HepG2 (cell line): ENCODE results near the gene C1QTNF1. TPM values are rescaled to one million over a fixed set of nuclear protein-coding genes. Genes with fewer than 3 reads are reported as not detected.
A peak's percentile ranks its signal among the peaks of the same experiment; 100 is the strongest.

Source experiments
- ATAC-seq: fragments of 200-7000 bp; cut with Tn5 transposase; 3 replicates; pipeline ENCODE4 v1.9.1; 2020; ENCODE audit warnings: mild to moderate bottlenecking, moderate library complexity
- BruUV-seq: library from RNA; stranded (reverse); fragments of 400-500 nt; replicated peaks from 2 replicates; lab custom pipeline; 2021; lab: Mats Ljungman, UMichigan
- CTCF ChIA-PET: fragments of 300-600 bp; formaldehyde crosslinking; extraction: SDS; loops from one replicate; lab custom pipeline; 2021; ENCODE audit warnings: low total read pairs, inconsistent platforms, low intra/inter-chr PET ratio; lab: Yijun Ruan, JAX
- POLR2A ChIA-PET: fragments of 350-600 bp; sonication (Branson Sonifier 250); formaldehyde crosslinking; loops from one replicate; lab custom pipeline; 2020; ENCODE audit warnings: antibody characterized with exemption, inconsistent platforms; lab: Yijun Ruan, JAX
- DNase-seq: peaks from one replicate; pipeline ENCODE4 v3.0.0-alpha.2; 2015; ENCODE audit warnings: low spot score
- FAIRE-seq: peaks from 3 replicates; lab custom pipeline; 2011; peaks lifted over from hg19 to GRCh38; lab: Jason Lieb, UNC
- H2AFZ ChIP-seq: one replicate; pipeline ENCODE4 v1.6.1; 2011; ENCODE audit warnings: low read length, inconsistent platforms
- H3K27ac ChIP-seq: fragments of 300-600 bp; 3 replicates; pipeline ENCODE4 v1.8.0; 2011; ENCODE audit warnings: mixed run types, mild to moderate bottlenecking, mixed read lengths, low read length, inconsistent platforms; ENCODE audit not compliant: insufficient read depth; ENCODE audit errors: extremely low read length
- H3K27me3 ChIP-seq, 2 experiments: fragments of 200-600 bp in 1 of 2; 2 replicates in 1 of 2; 3 replicates in 1 of 2; pipeline versions ENCODE4 v1.6.0 to v1.8.0; 2011; ENCODE audit warnings: low read length in 2 of 2, mild to moderate bottlenecking in 2 of 2, moderate library complexity in 2 of 2, inconsistent platforms in 1 of 2; ENCODE audit not compliant: insufficient read depth in 2 of 2, control insufficient read depth in 1 of 2
- H3K36me3 ChIP-seq, 2 experiments: fragments of 200-600 bp in 1 of 2; replicated peaks in 1 of 2; 2 replicates in 1 of 2; 3 replicates in 1 of 2; pipeline versions ENCODE4 v1.5.1 to v1.8.0; 2011; ENCODE audit warnings: low read length in 2 of 2, inconsistent platforms in 1 of 2; ENCODE audit not compliant: insufficient read depth in 2 of 2, control insufficient read depth in 1 of 2
- H3K4me1 ChIP-seq: 2 replicates; pipeline ENCODE4 v1.5.1; 2012; ENCODE audit warnings: low read length, inconsistent platforms; ENCODE audit not compliant: insufficient read depth
- H3K4me2 ChIP-seq: 2 replicates; pipeline ENCODE4 v1.6.0; 2011; ENCODE audit warnings: low read depth, low read length, inconsistent platforms
- H3K4me3 ChIP-seq, 3 experiments: fragments of 200-600 bp in 1 of 3; sonication (generic), shearing (Covaris generic) in 1 of 3; replicated peaks in 1 of 3; 2 replicates each; pipeline ENCODE4 v1.5.1; 2011 to 2016; ENCODE audit warnings: low read length in 3 of 3, inconsistent platforms in 2 of 3, low read depth in 2 of 3, mild to moderate bottlenecking in 2 of 3, control low read depth in 1 of 3, mixed read lengths in 1 of 3; ENCODE audit not compliant: insufficient read depth in 1 of 3
- H3K79me2 ChIP-seq: one replicate; pipeline ENCODE4 v1.6.1; 2011; ENCODE audit warnings: low read length, inconsistent platforms; ENCODE audit not compliant: insufficient read depth
- H3K9ac ChIP-seq: 2 replicates; pipeline ENCODE4 v1.6.0; 2011; ENCODE audit warnings: mild to moderate bottlenecking, low read depth, low read length, inconsistent platforms; ENCODE audit not compliant: insufficient read depth
- H3K9me3 ChIP-seq: 2 replicates; pipeline ENCODE4 v1.5.1; 2012; ENCODE audit warnings: mild to moderate bottlenecking, low read length
- H4K20me1 ChIP-seq: 2 replicates; pipeline ENCODE4 v1.6.0; 2011; ENCODE audit warnings: inconsistent platforms, mild to moderate bottlenecking, low read length, moderate library complexity; ENCODE audit not compliant: insufficient read depth
- ASH2L ChIP-seq: fragments of 300-600, 200-600 bp; sonication (generic); IDR thresholded peaks from 2 replicates; pipeline ENCODE4 v1.7.0; 2017; ENCODE audit warnings: low read depth, mild to moderate bottlenecking, moderate library complexity, mixed read lengths, low read length; ENCODE audit not compliant: insufficient read length
- DMTF1 ChIP-seq: sonication (generic); formaldehyde crosslinking; IDR thresholded peaks from 2 replicates; pipeline ENCODE4 v1.4.0; 2020; ENCODE audit warnings: mild to moderate bottlenecking, missing genetic modification reagents
- HIVEP1 ChIP-seq: sonication (generic); formaldehyde crosslinking; IDR thresholded peaks from 2 replicates; pipeline ENCODE4 v1.4.0; 2020; ENCODE audit warnings: mild to moderate bottlenecking, missing genetic modification reagents
- HOXA9 ChIP-seq: sonication (generic); formaldehyde crosslinking; IDR thresholded peaks from 2 replicates; pipeline ENCODE4 v1.8.1; 2022; ENCODE audit warnings: missing genetic modification reagents, mild to moderate bottlenecking, moderate library complexity, borderline replicate concordance
- MAFK ChIP-seq, 2 experiments: IDR thresholded peaks in 1 of 2; conservative IDR thresholded peaks in 1 of 2; 2 replicates each; pipeline ENCODE4 v1.6.1; 2011; ENCODE audit warnings: improper control_type of control experiment in 2 of 2, low read length in 2 of 2
- MTERF4 ChIP-seq: sonication (generic); formaldehyde crosslinking; IDR thresholded peaks from 2 replicates; pipeline ENCODE4 v1.8.0; 2023; ENCODE audit warnings: mild to moderate bottlenecking, missing genetic modification reagents
- MTF2 ChIP-seq: sonication (generic); formaldehyde crosslinking; IDR thresholded peaks from 2 replicates; pipeline ENCODE4 v1.5.0; 2020; ENCODE audit warnings: missing genetic modification reagents, borderline replicate concordance
- RNF2 ChIP-seq: fragments of 450-650 bp; conservative IDR thresholded peaks from 2 replicates; pipeline ENCODE4 v1.6.1; 2016; ENCODE audit warnings: low read depth
- SNAI1 ChIP-seq: sonication (generic); formaldehyde crosslinking; IDR thresholded peaks from 2 replicates; pipeline ENCODE4 v1.5.0; 2020; ENCODE audit warnings: mild to moderate bottlenecking, missing genetic modification reagents, borderline replicate concordance
- THAP8 ChIP-seq: sonication (generic); formaldehyde crosslinking; IDR thresholded peaks from 2 replicates; pipeline ENCODE4 v1.5.1; 2020; ENCODE audit warnings: missing genetic modification reagents, mild to moderate bottlenecking, borderline replicate concordance
- ZFAT ChIP-seq: sonication (generic); formaldehyde crosslinking; conservative IDR thresholded peaks from 2 replicates; pipeline ENCODE4 v1.8.1; 2023; ENCODE audit warnings: missing genetic modification reagents, inconsistent platforms
- ZNF383 ChIP-seq: sonication (generic); formaldehyde crosslinking; IDR thresholded peaks from 2 replicates; pipeline ENCODE4 v1.4.0; 2020; ENCODE audit warnings: missing genetic modification reagents, mild to moderate bottlenecking, borderline replicate concordance
- ZNF547 ChIP-seq: sonication (generic); formaldehyde crosslinking; IDR thresholded peaks from 2 replicates; pipeline ENCODE4 v1.5.1; 2020; ENCODE audit warnings: mild to moderate bottlenecking, missing genetic modification reagents
- ZNF598 ChIP-seq: sonication (generic); formaldehyde crosslinking; IDR thresholded peaks from 2 replicates; pipeline ENCODE4 v1.5.1; 2020; ENCODE audit warnings: mild to moderate bottlenecking, missing genetic modification reagents, borderline replicate concordance
- ZNF766 ChIP-seq: sonication (generic); formaldehyde crosslinking; IDR thresholded peaks from 2 replicates; pipeline ENCODE4 v1.5.0; 2020; ENCODE audit warnings: missing genetic modification reagents, borderline replicate concordance
- WGBS: methylation state at CpG from one replicate; pipeline ENCODE4 v1.1.6; 2017; ENCODE audit warnings: low lambda C conversion rate; 5-methylcytosine and 5-hydroxymethylcytosine counted together
- in situ Hi-C: cut with HindIII; loops from 2 replicates; pipeline ENCODE4 v1.10.0; 2017; ENCODE audit warnings: low pct_unique_long_range_greater_than_20kb; ENCODE audit not compliant: extremely low pct_ligation_motif_present
- intact Hi-C: fragments of 100-400 bp; cut with micrococcal nuclease; formaldehyde crosslinking; loops from one replicate; pipeline ENCODE4 v1.10.0; 2022; ENCODE audit not compliant: unreplicated experiment
- polyA plus RNA-seq, 8 experiments: library from polyadenylated mRNA; depleted of rRNA in 3 of 8; stranded (reverse) in 7 of 8; unstranded in 1 of 8; fragments of >200 nt; fragmentation: Illumina TruSeq in 4 of 8; extraction: Trizol in 4 of 8; gene quantifications; 2 replicates each; pipeline versions ENCODE4 v1.2.1 to v1.2.3, GENCODE V29; 2011 to 2016; ENCODE audit warnings: low read depth in 4 of 8, missing spikeins in 1 of 8, mixed read lengths in 1 of 8; ENCODE audit not compliant: insufficient read depth in 1 of 8
- total RNA-seq, 5 experiments: library from RNA; depleted of rRNA; stranded (reverse); fragments of >200 nt; fragmentation: Illumina TruSeq; extraction: Trizol; gene quantifications; 2 replicates each; pipeline ENCODE4 v1.2.3, GENCODE V29; 2016; ENCODE audit warnings: low read depth in 1 of 5
- TF ChIP-seq, protein P1 (sequence below): IDR thresholded peaks from 2 replicates; pipeline ENCODE4 v1.6.1; 2018; ENCODE audit warnings: missing genetic modification reagents

The C1QTNF1 gene
- total and polyA plus RNA-seq, 2 of the 13 experiments (the other 11 are each of a cell fraction or from before 2014, with no cell fraction given): 0.18 to 0.86 TPM

GRCh38 chr17:78992542-78993212 is 31.3 kb upstream of the C1QTNF1 start (continued):
- TF ChIP-seq SNAI1 (no peak), ZFAT (CRISPR knock-in tag) (no peak), ZNF383 (no peak)

DNA sequence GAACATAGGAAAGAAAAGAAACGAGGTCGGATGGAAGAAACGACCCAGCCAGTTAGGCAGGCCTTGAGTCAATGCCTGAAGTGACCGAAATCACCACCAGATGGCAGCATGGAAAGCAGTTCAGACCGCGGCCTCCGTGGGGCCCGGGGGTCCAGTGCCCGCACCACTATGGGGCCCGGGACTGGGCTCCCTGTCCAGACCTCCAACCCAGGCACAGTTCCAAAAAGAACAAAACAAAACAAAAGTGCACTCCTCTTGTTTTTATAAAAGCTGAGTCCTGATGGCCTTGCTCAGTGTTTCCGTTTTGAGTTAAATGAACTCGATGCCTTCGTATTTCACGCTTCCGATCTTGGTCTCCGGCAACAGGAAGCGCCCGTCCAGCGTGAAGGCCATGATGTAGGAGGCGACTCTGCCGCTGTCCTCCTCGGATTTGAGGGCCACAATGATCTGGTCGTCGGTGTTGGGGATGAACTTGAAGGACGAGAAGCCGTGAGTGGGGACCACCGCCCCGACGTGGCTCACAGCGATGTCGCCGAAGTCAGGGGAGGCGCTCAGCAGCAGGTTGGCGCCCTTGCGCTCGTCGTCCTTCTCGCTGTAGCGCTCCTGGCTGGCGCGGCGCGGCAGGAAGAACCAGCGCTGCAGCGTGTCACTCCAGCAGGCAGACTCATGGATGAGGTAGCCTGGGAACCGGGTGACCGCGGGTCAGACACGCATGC is 30.6 kb upstream of the C1QTNF1 start:
- Histone ChIP-seq H2AFZ (no peak overlapping the region), H3K27me3 (no peaks in the 10 kb centered on the region), H3K79me2 (peaks cover 3% of the 10 kb centered on the region), H3K27ac (no peak overlapping the region), H3K4me1 (no peaks in the 10 kb centered on the region), H3K9me3 (no peaks in the 10 kb centered on the region), H4K20me1 (no peaks in the 10 kb centered on the region; the same call in 1 of the 2 replicates), H3K4me2 (no peak overlapping the region), H3K9ac (no peak overlapping the region), H3K36me3 (peaks cover 30 to 51% of the 10 kb centered on the region in 2 experiments), H3K4me3 (no peak overlapping the region)
- POLR2A ChIA-PET: no interaction called here
- BruUV-seq: TSS peak; percentile 38
- FAIRE-seq: peak; percentile 97
- intact Hi-C loops (loop anchor here (2.0 kb wide), 1 partner anchor 51 kb away; no protein-coding TSS in a partner anchor), in situ Hi-C loops (no loop called here)
- CTCF ChIA-PET: interaction anchor here (0.5 to 1.8 kb wide), 5 partner anchors 12 to 400 kb away, joined by 3 to 9 read pairs (median 6); no protein-coding TSS in a partner anchor
- 77% methylated on average over 49 of the region's 49 CpGs for WGBS
- peak; percentile 79 for ATAC-seq
- peak; percentile 48 for DNase-seq
- TF ChIP-seq, protein P1, sequence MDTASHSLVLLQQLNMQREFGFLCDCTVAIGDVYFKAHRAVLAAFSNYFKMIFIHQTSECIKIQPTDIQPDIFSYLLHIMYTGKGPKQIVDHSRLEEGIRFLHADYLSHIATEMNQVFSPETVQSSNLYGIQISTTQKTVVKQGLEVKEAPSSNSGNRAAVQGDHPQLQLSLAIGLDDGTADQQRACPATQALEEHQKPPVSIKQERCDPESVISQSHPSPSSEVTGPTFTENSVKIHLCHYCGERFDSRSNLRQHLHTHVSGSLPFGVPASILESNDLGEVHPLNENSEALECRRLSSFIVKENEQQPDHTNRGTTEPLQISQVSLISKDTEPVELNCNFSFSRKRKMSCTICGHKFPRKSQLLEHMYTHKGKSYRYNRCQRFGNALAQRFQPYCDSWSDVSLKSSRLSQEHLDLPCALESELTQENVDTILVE (CRISPR knock-in tag): no peak
- TF ChIP-seq HIVEP1 (CRISPR knock-in tag): no peak
- 0 out of 2 replicates have a peak, but pooled peaks have one; percentile 36 for TF ChIP-seq MTERF4 (CRISPR knock-in tag)
- TF ChIP-seq ZNF766 (CRISPR knock-in tag): 0 out of 2 replicates have a peak, but pooled peaks have one; percentile 29
- peak; percentile 62; the same call in 1 of the 2 replicates for TF ChIP-seq ZNF547 (CRISPR knock-in tag)
- TF ChIP-seq THAP8 (CRISPR knock-in tag): no peak
- TF ChIP-seq ASH2L: peak; percentile 30
- TF ChIP-seq HOXA9 (CRISPR knock-in tag): no peak
- no peak for TF ChIP-seq MTF2 (CRISPR knock-in tag)
- no peak for TF ChIP-seq MAFK (conservative IDR thresholded peaks at IDR 0.05 in 1 of 2, IDR thresholded peaks at IDR 0.05 in 1 of 2; ENCODE audit: low read length in 2 of 2)
- TF ChIP-seq ZNF598 (CRISPR knock-in tag): 0 out of 2 replicates have a peak, but pooled peaks have one; percentile 73
- TF ChIP-seq RNF2: no peak
- TF ChIP-seq DMTF1 (CRISPR knock-in tag): no peak
